ENCODE data around the gene ADAP2.
"Not testable (repeated sequence)": the region's sequence is repeated elsewhere in the genome, so short reads cannot be mapped to it uniquely, and the experiment has no call there.

The ADAP2 gene

DNA sequence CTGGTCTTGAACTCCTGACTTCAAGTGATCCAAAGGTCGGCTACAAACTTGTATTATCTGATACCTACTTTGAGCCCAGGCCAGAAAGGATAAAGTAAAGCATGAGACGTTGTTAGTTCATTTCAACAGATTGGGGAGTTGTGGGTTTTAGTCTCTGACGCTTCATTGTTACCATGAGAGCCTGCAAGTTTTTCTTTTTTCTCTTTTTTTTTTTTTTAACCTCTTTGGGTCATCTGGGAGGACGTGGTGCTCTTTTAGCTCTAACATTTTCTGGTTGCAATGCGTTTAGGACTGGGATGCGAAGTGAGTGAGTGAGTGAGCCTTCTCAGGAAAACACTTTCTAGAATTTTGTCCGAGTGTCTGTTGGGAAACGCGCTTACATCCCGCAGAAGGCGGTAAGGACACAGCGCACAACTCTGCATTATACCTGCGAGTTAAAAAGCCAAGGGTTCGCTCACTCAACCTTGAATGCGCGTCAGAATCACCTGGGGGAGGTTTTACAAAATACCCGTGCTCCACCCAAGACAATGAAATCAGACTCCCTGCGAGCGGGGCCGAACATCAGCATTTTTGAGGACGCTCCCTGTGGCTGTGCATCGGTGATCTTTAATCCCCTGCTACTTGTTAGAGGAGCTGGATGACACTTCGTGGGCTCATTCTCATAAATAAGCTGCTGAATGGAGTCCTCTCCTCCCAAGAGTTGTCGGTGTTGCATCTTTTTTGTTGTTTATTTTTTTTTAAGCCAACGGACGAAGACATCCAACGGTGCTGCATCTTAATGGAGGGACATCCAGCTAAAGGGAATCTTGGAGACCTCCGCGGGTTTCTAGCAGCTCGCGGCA lies 48.5 kb downstream of the ADAP2 start:
- no peak for DNase-seq (ENCODE audit: low read depth in 2 of 2)

DNA sequence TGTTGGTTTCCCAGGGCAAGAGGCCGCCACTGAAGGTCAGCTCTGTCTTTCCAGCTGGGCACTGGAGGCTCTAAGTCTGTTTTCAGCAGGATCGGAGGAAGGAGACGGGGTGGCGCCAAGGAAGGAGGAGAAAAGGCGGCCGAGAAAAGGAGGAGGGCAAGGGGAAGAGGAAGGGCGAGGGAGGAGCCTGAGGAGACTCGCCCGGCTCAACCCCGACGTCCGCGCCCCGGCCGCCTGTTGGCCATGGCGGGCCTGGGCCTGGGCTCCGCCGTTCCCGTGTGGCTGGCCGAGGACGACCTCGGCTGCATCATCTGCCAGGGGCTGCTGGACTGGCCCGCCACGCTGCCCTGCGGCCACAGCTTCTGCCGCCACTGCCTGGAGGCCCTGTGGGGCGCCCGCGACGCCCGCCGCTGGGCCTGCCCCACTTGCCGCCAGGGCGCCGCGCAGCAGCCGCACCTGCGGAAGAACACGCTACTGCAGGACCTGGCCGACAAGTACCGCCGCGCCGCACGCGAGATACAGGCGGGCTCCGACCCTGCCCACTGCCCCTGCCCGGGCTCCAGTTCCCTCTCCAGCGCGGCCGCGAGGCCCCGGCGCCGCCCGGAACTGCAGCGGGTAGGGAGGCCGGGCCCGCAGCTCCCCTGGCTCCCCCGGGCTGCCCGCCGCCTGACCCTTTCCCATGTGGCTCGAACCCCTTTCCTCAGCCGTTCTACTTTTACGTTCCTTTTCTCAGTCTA lies 49.3 kb downstream of the ADAP2 start, which contains the start of gene RNF135:
RNF135 (plus strand) TSS at position 209 of the 737 bp plus-strand sequence; CDS start at position 244, 35 bp downstream.
- DNase-seq (ENCODE audit: low read depth in 2 of 2) = peak in 1 of 2 donors; percentile 34

DNA sequence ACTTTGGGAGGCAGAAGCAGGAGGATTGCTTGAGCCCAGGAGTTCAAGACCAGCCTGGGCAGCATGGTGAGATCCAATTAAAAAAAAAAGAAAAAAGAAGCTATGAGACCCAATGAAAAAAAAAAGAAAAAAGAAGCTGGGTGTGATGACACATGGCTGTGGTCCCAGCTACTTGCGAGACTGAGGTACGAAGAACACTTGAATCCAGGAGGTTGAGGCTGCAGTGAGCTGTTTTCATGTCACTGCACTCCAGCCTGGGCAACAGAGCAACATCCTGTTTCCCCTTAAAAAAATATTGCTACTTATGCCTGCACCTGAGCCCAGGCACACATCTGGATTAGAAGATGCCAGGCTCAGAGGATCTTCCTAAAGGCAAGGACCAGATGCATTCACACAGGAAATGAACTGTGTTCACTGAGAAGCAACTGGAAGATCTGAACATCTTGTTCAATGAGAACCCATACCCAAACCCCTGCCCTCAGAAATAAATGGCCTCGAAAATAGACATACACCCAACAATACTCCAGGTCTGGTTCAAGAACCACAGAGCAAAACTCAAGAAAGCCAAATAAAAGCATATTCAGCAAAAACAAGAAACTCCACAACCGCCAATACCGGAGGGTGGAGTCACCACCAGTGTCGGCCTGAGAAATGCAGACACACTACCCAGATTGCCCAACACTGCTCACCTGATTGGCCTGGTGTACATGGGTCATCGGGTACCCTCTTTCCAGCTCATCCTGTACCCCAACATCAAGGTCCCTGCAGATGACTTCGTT lies 53.5 kb downstream of the ADAP2 start:
- no peak for DNase-seq (ENCODE audit: low read depth in 2 of 2)

DNA sequence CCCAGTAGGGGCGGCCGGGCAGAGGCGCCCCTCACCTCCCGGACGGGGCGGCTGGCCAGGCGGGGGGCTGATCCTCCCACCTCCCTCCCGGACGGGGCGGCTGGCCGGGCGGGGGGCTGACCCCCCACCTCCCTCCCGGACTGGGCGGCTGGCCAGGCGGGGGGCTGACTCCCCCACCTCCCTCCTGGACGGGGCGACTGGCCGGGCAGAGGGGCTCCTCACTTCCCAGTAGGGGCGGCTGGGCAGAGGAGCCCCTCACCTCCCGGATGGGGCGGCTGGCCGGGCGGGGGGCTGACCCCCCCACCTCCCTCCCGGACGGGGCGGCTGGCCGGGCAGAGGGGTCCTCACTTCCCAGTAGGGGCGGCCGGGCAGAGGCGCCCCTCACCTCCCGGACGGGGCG lies 58.2 kb downstream of the ADAP2 start:
- not testable (repeated sequence) for DNase-seq (ENCODE audit: low read depth in 2 of 2)

DNA sequence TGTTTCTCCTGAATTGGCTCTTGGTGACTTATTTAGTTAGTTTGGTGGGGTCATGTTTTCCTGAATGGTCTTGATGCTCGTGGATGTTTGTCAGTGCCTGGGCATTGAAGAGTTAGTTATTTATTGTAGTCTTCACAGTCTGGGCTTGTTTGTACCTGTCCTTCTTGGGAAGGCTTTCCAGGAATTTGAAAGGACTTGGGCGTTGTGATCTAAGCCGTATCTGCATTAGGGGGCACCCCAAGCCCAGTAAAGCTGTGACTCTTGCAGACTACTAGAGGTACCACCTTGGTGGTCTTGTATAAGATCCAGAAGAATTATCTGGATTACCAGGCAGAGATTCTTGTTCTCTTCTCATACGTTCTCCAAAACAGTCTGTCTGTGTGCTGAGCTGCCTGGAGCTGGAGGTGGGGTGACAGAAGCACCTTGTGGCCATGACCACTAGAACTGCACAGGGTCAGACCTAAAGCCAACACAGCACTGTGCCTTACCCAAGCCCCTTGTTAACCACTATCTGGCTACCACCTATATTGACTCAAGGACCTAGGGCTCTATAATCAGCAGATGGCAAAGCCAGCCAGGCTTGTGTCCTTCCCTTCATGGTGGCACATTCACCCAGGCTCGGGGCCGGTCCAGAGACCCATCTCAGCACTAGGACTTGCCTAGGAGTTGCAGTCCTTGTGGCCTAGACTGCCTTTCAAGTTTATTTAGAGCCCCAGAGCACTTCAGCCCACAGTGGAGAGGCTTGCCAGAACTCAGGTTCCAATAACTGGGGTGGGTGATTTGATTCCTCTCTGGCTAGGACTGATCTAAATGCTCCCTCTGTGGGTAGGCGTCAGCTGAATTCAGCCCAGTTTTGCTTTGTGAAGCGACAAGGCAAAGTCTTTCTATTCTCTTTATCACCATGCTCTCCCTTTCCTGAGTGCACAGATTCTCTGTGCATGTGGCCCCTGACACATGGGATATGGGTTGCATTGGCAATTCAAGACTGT lies 60.1 kb downstream of the ADAP2 start:
- DNase-seq (ENCODE audit: low read depth in 2 of 2) = no peak

DNA sequence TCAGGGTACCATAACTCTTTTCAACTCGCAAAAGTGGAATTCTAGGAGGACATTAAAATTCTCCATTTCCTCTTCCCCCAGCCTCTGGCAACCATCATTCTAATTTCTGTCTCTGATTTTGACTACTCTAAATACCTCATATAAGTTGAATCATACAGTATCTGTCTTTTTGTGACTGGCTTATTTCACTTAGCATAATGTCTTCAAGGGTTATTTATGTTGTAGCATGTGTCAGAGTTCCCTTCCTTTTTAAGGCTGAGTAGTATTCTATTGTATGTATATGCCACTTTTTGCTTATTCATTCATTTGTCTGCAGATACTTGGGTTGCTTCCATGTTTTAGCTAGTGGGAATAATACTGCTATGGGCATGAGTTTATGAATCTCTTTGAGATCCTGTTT lies 61.1 kb downstream of the ADAP2 start:
- DNase-seq (ENCODE audit: low read depth in 2 of 2) = no peak

DNA sequence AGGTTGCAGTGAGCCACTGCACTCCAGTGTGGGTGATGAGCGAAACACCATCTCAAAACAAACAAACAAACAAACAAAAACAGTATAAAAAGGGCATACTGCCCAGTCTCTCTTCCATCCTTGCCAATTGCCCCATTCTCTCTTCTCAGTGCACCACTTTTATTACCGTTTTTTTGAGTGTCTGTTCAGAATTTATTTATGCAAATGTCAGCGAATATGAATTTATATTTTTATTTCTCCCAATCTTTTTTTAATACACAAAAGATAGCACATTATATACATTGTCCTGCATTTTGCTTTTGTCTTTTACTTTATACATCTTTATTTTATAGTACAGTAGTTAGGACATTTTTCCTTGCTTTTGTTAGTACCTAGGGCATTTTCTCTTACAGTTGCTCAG lies 68.7 kb downstream of the ADAP2 start:
- DNase-seq (ENCODE audit: low read depth in 2 of 2) = no peak

DNA sequence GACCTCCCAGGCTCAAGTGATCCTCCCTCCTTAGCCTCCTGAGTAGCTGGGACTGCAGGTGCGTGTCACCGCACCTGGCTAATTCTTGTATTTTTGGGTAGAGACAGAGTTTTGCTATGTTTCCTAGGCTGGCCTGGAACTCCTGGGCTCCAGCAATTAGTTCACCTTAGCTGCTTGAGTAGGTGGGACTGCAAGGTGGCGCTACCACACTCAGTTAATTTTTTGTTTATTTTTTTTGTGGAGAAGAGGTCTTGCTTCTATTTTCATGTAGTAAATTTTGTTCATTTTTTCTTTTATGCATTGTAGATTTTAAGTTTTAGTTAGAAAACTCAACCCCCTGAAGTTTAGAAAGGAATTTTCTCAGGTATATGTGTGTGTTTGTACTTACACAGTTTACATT lies 70.8 kb downstream of the ADAP2 start:
- DNase-seq (ENCODE audit: low read depth in 2 of 2) = no peak

DNA sequence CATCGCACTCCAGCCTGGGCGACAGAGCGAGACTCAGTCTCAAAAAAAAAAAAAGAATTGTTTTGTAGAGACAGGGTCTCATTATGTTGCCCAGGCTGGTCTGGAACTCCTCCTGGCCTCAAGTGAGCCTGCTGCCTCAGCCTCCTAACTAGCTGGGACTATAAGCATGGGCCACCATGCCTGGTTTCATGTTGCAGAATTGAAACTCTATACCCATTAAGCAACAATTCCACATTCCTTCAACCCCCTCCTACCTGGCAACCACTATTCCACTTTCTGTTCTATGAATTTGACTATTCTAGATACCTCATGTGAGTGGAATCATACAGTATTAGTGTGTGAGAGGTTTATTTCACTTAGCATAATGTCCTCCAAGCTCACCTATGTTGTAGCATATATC lies 73.6 kb downstream of the ADAP2 start:
- no peak for DNase-seq (ENCODE audit: low read depth in 2 of 2)

DNA sequence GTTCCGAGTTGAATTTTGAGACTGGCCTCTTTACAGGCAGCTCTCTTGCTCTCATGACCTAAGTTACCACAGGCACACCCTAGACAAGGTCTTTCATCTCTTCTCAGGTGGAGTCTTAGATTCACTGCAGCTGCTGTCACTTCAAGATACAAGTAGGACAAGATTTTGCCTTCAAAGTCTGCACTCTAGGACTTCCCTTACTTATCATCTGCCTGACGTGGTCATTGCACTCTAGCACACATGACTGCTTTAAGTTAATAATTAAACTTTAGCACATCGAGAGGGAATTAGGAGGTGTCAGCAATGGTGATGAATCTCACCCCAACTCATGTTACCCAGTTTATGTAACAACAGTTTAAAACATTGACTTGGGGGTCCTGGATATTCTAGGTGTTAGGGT lies 74.7 kb downstream of the ADAP2 start:
- DNase-seq (ENCODE audit: low read depth in 2 of 2) = no peak

DNA sequence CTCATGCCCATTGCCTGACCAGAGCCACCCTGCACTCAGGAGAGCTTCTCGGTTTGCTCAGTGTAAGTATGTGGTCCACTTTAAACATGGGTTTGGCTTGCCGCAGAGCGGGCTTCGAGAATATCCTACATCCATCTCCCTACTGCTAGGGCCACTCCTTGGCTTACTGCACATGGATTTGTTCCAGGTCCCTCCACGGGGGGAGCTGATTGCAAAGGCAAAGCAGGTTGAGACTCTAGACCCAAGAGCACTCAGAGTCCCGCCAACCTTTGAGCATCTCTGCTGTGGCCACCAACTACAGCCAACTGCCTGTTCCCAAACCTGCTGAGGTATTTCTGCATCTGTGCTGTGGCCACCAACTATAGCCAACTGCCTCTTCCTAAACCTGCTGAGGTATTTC lies 75.5 kb downstream of the ADAP2 start:
- DNase-seq (ENCODE audit: low read depth in 2 of 2) = no peak

DNA sequence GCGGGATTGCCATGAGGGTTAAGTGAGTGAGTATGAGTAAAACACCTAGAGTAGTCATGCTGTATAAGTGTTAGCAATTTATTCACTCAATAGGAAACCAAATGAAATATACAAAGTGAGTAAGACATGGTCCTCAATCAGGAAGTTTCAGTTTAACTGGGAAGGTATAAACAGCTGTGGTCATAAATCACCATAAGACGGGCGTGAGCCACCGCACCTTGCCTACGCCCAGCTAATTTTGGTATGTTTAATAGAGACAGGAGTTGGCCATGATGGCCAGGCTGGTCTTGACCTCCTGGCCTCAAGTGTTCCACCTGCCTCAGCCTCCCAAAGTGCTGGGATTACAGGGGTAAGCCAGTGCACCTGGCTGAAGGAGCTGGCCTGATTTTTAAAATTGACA lies 76.1 kb downstream of the ADAP2 start:
- no peak for DNase-seq (ENCODE audit: low read depth in 2 of 2)

DNA sequence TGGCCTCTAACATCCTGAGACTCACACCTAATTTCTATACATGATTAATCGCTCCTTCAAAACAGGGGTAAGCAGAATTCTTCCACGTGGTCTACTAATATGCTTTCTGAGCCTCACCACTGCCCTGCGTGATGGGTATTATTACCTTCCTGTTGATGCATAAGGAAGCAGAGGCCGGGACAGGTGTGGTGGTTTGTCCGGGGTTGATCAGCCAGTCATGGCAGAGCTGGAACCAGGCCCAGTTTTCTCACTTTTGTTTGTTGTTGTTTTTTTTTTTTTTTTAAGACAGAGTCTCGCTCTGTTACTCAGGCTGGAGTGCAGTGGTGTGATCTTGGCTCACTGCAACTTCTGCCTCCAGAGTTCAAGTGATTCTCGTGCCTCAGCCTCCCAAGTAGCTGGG lies 80.3 kb downstream of the ADAP2 start:
- no peak for DNase-seq (ENCODE audit: low read depth in 2 of 2)

DNA sequence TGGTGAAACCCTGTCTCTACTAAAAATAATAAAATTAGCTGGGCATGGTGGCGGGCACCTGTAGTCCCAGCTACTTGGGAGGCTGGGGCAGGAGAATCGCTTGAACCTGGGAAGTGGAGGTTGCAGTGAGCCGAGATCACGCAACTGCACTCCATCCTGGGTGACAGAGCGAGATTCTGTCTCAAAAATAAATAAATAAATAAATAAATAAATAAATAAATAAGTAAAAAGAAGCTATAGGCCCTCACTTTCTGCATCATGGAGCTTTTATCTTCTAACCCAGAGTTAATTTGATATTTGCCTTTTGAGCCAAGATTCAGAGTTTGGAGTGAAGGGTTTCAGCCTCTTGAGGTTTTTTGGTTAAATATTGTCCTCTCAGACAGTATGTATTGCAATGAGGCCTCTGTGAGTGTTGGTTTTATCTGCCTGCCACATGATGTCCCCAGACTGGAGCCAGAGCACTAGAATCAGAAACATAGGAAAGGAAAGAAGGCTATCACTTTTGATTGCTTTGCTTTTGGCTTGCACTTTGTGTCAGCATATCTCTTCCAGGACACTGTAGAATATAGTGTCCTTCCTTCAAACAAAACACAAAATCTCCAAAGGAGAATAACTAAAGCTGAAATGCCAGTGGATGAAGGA lies 81.6 kb downstream of the ADAP2 start:
- DNase-seq (ENCODE audit: low read depth in 2 of 2) = no peak

DNA sequence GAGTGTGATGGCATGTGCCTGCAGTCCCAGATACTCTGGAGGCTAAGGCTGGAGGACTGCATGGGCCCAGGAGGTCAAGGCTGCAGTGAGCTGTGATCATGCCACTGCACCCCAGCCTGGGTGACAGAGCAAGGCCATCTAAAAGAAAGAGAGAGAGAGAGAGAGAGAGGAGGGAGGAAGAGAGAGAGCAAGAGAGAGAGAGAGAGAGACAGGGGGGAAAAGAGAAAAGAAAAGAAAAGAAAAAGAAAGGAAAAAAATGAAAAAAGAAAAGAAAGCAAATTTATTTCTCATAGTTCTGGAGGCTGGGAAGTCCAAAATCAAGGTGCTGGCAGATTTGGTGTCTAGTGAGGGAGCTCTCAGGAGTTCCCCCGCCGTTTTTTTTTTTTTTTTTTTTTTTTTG lies 82.4 kb downstream of the ADAP2 start:
- DNase-seq (ENCODE audit: low read depth in 2 of 2) = no peak

DNA sequence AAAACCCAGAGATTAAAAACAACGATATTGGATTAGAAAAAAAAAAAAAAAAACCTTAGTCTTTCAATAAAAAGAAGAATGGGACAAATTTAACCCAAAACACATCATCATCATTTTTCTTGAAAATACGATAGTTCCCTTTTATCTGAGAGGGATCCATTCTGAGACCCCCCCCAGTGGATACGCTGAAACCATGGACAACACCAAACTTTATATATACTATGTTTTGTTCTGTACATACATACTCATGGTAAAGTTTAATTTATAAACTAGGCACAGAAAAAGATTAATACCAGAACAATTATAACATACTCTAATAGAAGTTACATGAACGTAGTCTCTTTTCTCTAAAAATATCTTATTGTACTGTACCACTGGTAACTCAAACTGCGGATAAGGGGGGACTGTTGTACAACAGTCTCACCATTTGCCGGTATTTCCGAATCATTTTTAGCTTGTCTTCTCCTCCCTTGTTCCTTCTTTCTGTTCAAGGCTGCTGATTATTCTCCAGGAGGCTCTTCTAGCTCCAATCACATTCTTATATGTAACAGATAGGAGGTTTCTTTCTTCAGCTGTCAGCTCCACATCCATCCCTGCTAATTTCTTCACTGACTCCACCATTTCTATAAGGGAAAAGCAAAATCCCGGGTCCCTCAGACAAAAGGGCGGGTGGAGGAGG lies 86.1 kb downstream of the ADAP2 start:
- no peak for DNase-seq (ENCODE audit: low read depth in 2 of 2)

DNA sequence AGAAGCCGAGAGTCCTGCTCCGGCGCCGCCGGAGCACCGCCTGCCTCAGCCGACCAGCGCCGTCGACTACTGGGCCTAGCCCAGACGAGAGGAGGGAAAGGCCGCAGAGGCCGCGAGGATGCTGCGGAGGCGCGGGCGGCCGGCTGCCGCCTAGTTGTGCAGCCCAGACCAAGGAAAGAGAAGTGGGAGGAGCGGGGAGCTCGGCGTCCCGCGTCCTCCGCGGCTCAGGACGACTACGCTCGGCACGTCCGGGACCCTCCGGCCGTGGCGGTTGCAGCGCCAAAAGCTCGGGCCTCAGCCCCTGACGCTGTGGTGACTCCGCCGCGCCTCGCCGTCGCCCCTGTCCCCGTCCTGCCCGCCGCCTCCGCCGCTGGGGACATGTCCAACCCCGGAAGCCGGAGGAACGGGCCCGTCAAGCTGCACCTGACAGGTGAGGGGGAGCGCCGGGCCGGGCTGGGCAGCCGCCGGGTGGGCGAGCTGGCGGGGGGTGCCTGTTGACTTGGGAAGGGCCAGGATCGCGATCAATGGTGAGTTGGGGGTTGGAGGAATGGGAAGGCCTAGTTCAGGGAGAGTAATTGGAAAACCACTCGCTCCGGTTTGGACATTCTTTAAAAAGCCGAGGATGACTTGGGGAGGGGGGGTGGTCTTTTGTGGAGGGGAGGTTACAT lies 86.8 kb downstream of the ADAP2 start:
- peak in 1 of 2 donors; percentile 13 for DNase-seq (ENCODE audit: low read depth in 2 of 2)
